Endodermal cell (in vitro differentiated cells): Measurements from ENCODE around the gene SLC52A1. TPM values are rescaled to one million over a fixed set of nuclear protein-coding genes. Genes with fewer than 3 reads are reported as not detected.

Experiments
- DNase-seq: peaks from one replicate; pipeline ENCODE4 v3.0.0-alpha.2; 2017
- H3K27ac ChIP-seq: 2 replicates; pipeline ENCODE4 v1.5.1; 2013; ENCODE audit warnings: mild to moderate bottlenecking, low read depth, low read length, moderate library complexity
- H3K27me3 ChIP-seq: 2 replicates; pipeline ENCODE4 v1.6.1; 2013; ENCODE audit warnings: mild to moderate bottlenecking, low read length, moderate library complexity; ENCODE audit not compliant: insufficient read depth, control insufficient read depth, poor library complexity, severe bottlenecking
- H3K36me3 ChIP-seq: 2 replicates; pipeline ENCODE4 v1.7.0; 2013; ENCODE audit warnings: mild to moderate bottlenecking, low read length, moderate library complexity; ENCODE audit not compliant: control insufficient read depth, insufficient read depth
- H3K4me1 ChIP-seq: one replicate; pipeline ENCODE4 v1.7.0; 2013; ENCODE audit warnings: low read length; ENCODE audit not compliant: control insufficient read depth, insufficient read depth
- H3K4me3 ChIP-seq: 2 replicates; pipeline ENCODE4 v1.5.1; 2013; ENCODE audit warnings: mild to moderate bottlenecking, low read length, moderate library complexity
- H3K9ac ChIP-seq: 2 replicates; pipeline ENCODE4 v1.6.1; 2013; ENCODE audit warnings: mild to moderate bottlenecking, low read length, moderate library complexity; ENCODE audit not compliant: poor library complexity, severe bottlenecking; ENCODE audit errors: extremely low read depth
- H3K9me3 ChIP-seq: 2 replicates; pipeline ENCODE4 v1.6.1; 2013; ENCODE audit warnings: mild to moderate bottlenecking, low read length, moderate library complexity; ENCODE audit not compliant: control insufficient read depth
- H3K27ac Mint-ChIP-seq: 2 replicates; pipeline ENCODE4 v1.8.0; 2020; ENCODE audit warnings: mixed read lengths
- H3K27me3 Mint-ChIP-seq: 2 replicates; pipeline ENCODE4 v1.8.0; 2021; ENCODE audit warnings: mild to moderate bottlenecking, mixed read lengths; ENCODE audit not compliant: insufficient read depth
- H3K36me3 Mint-ChIP-seq: 2 replicates; pipeline ENCODE4 v1.8.0; 2020; ENCODE audit warnings: low read depth, mixed read lengths
- H3K4me1 Mint-ChIP-seq: 2 replicates; pipeline ENCODE4 v1.8.0; 2020; ENCODE audit warnings: mixed read lengths
- H3K4me3 Mint-ChIP-seq: 2 replicates; pipeline ENCODE4 v1.8.0; 2020; ENCODE audit warnings: mild to moderate bottlenecking, moderate library complexity, mixed read lengths
- H3K9me3 Mint-ChIP-seq: 2 replicates; pipeline ENCODE4 v1.8.0; 2020; ENCODE audit warnings: mild to moderate bottlenecking, mixed read lengths
- WGBS, 2 experiments: methylation state at CpG; one replicate each; pipeline versions ENCODE4 v1.1.5 to v1.1.7; 2013; ENCODE audit warnings: missing lambda C conversion rate in 2 of 2, mixed read lengths in 1 of 2; ENCODE audit not compliant: insufficient coverage in 1 of 2, insufficient read length in 1 of 2; 5-methylcytosine and 5-hydroxymethylcytosine counted together
- total RNA-seq, 2 donors: library from RNA; stranded (reverse); fragmentation: NEBNext Ultra II Directional in 1 of 2; extraction: Animal tissue kit (Norgen Biotek cat#: 25700) in 1 of 2; gene quantifications; 2 replicates in 1 of 2; 3 replicates in 1 of 2; pipeline ENCODE4 v1.2.1, GENCODE V29; 2021
- TF ChIP-seq, protein P1 (sequence below): fragments of 200-600 bp; sonication (generic); conservative IDR thresholded peaks from 2 replicates; pipeline ENCODE4 v1.5.0; 2021; ENCODE audit warnings: antibody characterized with exemption, mild to moderate bottlenecking

Gene SLC52A1
- total RNA-seq, 2 donors from 2014 or later = 0.13 TPM; not detected in 1

DNA sequence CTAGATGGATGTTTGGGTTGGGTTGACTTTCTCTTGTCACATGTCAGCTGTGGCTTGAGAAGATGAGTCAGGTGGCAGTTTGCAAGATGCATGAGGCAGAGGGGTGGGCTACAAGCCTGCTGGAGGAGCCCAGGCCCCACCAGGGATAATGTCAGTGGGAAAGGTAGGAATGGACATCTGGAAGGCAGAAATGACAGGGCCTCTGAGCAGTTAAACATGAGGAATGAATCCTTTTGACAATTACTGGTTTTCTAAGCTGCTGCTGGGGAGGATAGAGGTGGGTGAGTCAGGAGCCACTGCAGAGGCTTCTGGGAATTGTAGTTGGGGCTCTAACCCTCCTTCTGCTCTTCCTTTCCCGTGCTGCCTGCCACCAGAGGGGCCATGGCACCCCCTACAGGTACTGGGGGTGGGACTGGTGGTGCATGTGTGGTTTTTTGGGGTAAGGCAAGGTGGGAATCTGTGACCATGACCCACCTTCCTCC lies 15.7 kb downstream of the SLC52A1 start:
- Histone ChIP-seq H3K27me3 (no peaks in the 10 kb centered on the region), H3K27ac (no peak overlapping the region), H3K9me3 (no peaks in the 10 kb centered on the region), H3K36me3 (peaks cover 68% of the 10 kb centered on the region), H3K4me1 (no peaks in the 10 kb centered on the region), H3K4me3 (no peak overlapping the region), H3K9ac (no peak overlapping the region)
- TF ChIP-seq, protein P1, sequence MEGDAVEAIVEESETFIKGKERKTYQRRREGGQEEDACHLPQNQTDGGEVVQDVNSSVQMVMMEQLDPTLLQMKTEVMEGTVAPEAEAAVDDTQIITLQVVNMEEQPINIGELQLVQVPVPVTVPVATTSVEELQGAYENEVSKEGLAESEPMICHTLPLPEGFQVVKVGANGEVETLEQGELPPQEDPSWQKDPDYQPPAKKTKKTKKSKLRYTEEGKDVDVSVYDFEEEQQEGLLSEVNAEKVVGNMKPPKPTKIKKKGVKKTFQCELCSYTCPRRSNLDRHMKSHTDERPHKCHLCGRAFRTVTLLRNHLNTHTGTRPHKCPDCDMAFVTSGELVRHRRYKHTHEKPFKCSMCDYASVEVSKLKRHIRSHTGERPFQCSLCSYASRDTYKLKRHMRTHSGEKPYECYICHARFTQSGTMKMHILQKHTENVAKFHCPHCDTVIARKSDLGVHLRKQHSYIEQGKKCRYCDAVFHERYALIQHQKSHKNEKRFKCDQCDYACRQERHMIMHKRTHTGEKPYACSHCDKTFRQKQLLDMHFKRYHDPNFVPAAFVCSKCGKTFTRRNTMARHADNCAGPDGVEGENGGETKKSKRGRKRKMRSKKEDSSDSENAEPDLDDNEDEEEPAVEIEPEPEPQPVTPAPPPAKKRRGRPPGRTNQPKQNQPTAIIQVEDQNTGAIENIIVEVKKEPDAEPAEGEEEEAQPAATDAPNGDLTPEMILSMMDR = peak; percentile 41
- Mint-ChIP-seq H3K4me1 (no peaks in the 10 kb centered on the region), H3K36me3 (peaks cover 68% of the 10 kb centered on the region), H3K27ac (no peak overlapping the region), H3K9me3 (no peaks in the 10 kb centered on the region), H3K4me3 (no peak overlapping the region), H3K27me3 (no peaks in the 10 kb centered on the region)
- WGBS, 2 experiments = 60% methylated on average over 1 of the region's 1 CpG; no CpG with 5 or more reads in 1 of the 2 experiments
- peak; percentile 74 for DNase-seq

DNA sequence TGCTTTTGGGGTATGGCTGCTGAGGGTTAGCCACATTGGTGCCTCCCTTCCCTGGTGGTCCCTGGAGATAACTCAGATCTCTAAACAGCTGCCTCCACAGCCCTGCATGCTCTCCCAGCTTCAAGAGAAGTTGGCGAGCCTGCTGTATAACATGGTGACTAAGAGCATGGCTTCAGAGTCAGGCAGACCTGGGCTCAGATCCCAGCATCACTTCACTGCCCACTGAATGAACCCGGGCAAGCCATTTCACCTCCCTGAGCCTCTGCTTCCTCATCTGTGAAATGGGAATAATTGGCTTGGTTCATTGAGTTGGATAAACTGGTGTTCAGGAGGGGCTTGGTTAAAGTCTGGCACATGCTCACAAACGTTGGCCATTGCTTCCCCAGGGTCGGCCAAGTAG lies 20.9 kb downstream of the SLC52A1 start:
- Mint-ChIP-seq H3K4me1 (no peaks in the 10 kb centered on the region), H3K27ac (no peak overlapping the region), H3K9me3 (no peaks in the 10 kb centered on the region), H3K36me3 (peaks cover 64% of the 10 kb centered on the region), H3K27me3 (no peaks in the 10 kb centered on the region), H3K4me3 (no peak overlapping the region)
- H3K9ac ChIP-seq = no peak overlapping the region
- WGBS, 2 experiments = 94 to 96% methylated on average over 3 to 4 of the region's 4 CpGs
- DNase-seq = no peak
- H3K36me3 ChIP-seq = peaks cover 62% of the 10 kb centered on the region
- TF ChIP-seq, protein P1 = no peak
- H3K27ac ChIP-seq = no peak overlapping the region
- H3K27me3 ChIP-seq = no peaks in the 10 kb centered on the region
- no peaks in the 10 kb centered on the region for H3K4me1 ChIP-seq
- H3K9me3 ChIP-seq = no peaks in the 10 kb centered on the region
- H3K4me3 ChIP-seq = no peak overlapping the region

DNA sequence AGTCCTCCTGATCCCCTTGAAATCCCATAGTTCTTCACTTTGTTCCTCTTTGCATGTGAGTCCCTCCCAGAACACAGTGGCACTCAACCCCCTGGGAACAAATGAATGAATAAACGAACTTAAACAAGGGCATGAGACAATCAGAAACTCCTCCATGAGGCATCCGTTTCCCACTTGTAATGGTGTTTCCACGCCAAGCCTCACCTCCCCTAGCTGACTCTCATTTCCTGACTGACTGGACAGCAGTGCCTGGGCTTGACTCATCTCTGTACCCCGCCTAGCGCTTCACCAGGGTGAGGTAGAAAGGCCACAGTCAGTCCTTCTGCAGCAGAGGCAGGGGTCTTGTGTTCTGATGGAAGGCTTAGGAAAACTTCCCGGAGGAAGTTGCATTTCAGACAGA lies 23.3 kb downstream of the SLC52A1 start:
- 92 to 95% methylated on average over 4 to 6 of the region's 6 CpGs for WGBS, 2 experiments
- H3K4me3 Mint-ChIP-seq = no peak overlapping the region
- H3K4me1 Mint-ChIP-seq = no peaks in the 10 kb centered on the region
- no peak overlapping the region for H3K4me3 ChIP-seq
- no peaks in the 10 kb centered on the region for H3K4me1 ChIP-seq
- H3K9me3 ChIP-seq = no peaks in the 10 kb centered on the region
- H3K36me3 ChIP-seq = peaks cover 71% of the 10 kb centered on the region
- no peak overlapping the region for H3K9ac ChIP-seq
- no peak for DNase-seq
- TF ChIP-seq, protein P1 = no peak
- no peaks in the 10 kb centered on the region for H3K27me3 Mint-ChIP-seq
- H3K36me3 Mint-ChIP-seq = peaks cover 75% of the 10 kb centered on the region
- H3K27ac Mint-ChIP-seq = no peak overlapping the region
- H3K27ac ChIP-seq = no peak overlapping the region
- no peaks in the 10 kb centered on the region for H3K27me3 ChIP-seq
- H3K9me3 Mint-ChIP-seq = no peaks in the 10 kb centered on the region
